ENCODE measurements around the gene DNAI1.

The DNAI1 gene

DNA sequence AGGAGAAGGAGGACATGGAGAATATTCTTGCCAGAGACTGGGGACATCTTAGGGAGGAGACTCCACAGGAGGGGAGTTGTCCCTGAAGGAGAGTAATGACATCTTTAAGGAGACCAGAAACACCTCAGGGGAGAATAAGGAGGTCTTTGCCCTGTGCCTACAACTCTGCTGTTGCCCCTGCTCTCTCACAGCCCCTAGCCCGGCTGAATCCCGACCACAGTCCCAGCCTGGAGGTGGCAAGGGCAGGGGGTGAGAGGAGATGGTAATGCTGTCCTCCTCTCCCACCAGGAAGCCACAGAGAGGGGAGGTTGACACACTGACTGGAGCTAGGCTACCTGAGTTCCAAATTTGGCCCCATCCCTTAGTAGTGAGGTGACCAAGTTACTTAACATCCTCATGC lies 94.4 kb downstream of the DNAI1 start:
- TF ChIP-seq, protein P1, sequence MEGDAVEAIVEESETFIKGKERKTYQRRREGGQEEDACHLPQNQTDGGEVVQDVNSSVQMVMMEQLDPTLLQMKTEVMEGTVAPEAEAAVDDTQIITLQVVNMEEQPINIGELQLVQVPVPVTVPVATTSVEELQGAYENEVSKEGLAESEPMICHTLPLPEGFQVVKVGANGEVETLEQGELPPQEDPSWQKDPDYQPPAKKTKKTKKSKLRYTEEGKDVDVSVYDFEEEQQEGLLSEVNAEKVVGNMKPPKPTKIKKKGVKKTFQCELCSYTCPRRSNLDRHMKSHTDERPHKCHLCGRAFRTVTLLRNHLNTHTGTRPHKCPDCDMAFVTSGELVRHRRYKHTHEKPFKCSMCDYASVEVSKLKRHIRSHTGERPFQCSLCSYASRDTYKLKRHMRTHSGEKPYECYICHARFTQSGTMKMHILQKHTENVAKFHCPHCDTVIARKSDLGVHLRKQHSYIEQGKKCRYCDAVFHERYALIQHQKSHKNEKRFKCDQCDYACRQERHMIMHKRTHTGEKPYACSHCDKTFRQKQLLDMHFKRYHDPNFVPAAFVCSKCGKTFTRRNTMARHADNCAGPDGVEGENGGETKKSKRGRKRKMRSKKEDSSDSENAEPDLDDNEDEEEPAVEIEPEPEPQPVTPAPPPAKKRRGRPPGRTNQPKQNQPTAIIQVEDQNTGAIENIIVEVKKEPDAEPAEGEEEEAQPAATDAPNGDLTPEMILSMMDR (IDR thresholded peaks at IDR 0.05): no peak
- no peak for TF ChIP-seq ZFX (IDR thresholded peaks at IDR 0.05; ENCODE audit: borderline replicate concordance)
- no peak overlapping the region for H3K27ac ChIP-seq

DNA sequence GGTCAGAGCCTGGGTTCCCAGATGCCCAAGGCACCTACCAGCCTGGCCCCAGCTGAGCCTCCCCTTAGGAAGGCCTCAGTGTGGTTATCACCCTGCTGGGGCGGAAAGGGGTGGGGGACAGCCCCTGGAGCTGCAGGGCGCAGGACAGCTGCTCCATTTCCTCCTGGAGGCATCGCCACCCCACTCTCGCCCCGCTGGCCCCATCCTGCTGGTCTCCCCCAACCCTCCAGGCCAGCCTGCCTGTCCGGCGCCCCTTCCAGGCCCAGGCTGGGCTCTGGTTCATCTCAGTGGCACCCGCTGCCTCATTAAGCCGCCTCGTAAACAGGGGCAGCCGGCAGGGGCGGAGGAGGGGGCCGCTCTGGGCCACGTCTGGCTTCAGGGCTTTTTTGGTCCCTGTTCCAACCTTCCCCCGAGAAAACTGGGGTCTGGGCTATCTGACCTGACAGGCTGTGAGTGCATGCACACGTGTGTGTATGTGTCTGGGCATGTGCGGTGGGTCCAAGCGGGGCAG lies 95.0 kb downstream of the DNAI1 start:
- no peak overlapping the region for H3K27ac ChIP-seq
- TF ChIP-seq, protein P1 (IDR thresholded peaks at IDR 0.05): no peak
- TF ChIP-seq ZFX (IDR thresholded peaks at IDR 0.05; ENCODE audit: borderline replicate concordance): no peak

DNA sequence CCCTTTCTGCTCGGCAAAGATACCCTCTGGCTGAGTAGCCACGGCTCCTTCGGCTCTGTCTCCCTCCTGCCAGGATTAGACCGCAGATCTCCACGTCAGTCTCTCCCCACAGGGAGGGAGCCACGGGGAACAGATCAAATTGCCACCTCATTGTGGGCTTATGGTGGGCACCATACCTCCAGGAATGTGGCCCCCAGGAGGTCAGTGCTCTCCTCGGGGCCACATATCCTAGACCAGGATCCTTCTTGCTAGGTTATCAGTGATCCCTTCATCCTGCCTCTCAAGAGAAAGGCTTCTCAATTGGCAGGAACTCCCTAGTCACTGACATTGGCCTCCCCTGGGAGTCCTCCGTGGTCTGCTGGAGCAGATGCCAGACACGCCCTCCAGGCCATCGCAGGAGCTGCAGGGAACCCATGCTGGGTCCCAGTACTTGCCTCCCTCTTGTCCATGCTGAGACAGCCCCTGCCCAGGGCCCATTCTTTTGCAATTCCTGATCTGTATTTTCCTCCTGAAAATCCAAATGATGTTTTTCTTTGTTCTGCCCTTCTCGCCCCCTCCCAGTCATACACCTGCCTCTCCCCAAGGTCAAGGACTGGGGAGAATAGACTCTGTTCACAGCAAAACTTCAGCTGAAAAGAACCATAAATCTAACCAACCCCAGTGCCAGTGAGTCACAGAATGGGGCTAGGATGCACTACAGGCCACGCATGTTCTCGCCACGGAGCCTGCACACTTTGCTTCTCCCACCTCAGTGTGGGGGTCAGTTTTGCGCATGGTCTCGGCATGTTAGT lies 95.8 kb downstream of the DNAI1 start:
- no peak overlapping the region for H3K27ac ChIP-seq
- TF ChIP-seq, protein P1 (IDR thresholded peaks at IDR 0.05): no peak
- TF ChIP-seq ZFX (IDR thresholded peaks at IDR 0.05; ENCODE audit: borderline replicate concordance): no peak

DNA sequence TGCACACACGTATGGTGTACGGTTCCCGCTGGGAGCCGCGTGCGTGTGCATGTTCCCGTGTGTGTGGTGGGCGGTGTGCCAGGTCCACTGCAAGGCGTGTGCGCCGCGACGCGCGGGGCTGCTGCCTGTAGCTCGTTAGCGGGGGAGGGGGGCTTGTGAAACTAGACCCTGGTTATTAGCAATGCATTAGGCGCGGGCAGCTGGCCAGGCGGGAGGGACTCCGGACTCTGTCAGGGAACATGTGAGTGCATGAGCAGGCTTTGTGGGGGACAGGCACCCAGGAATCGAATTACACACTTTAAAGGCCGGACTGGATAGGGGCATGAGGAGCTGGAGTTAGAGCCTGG lies 96.4 kb downstream of the DNAI1 start:
- H3K27ac ChIP-seq: no peak overlapping the region

DNA sequence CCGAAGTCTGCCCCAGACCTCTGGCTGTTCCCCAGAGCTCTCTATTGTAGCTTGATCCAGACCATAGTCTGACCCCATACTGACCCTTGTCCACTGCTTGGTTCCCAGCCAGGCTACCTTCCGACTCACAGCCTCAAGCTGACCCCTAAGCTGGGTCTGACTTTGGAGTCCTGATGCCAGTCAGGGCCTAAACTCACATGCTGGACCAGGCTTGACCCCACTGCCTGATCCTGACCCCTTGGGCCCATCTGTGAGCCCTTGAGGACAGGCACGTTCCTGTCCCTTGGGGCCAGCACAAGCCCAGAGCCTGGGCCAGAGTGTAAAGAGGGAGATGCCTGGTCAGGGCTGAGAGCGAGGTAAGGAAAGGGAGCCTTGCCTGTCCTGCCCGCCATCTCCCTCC lies 96.9 kb downstream of the DNAI1 start:
- TF ChIP-seq ZFX (IDR thresholded peaks at IDR 0.05; ENCODE audit: borderline replicate concordance): no peak
- TF ChIP-seq, protein P1 (IDR thresholded peaks at IDR 0.05): no peak
- H3K27ac ChIP-seq: no peak overlapping the region

More for the DNA sequence above, 96.4 kb downstream of the DNAI1 start:
- no peak for TF ChIP-seq ZFX (IDR thresholded peaks at IDR 0.05; ENCODE audit: borderline replicate concordance)
- TF ChIP-seq, protein P1 (IDR thresholded peaks at IDR 0.05): no peak

DNA sequence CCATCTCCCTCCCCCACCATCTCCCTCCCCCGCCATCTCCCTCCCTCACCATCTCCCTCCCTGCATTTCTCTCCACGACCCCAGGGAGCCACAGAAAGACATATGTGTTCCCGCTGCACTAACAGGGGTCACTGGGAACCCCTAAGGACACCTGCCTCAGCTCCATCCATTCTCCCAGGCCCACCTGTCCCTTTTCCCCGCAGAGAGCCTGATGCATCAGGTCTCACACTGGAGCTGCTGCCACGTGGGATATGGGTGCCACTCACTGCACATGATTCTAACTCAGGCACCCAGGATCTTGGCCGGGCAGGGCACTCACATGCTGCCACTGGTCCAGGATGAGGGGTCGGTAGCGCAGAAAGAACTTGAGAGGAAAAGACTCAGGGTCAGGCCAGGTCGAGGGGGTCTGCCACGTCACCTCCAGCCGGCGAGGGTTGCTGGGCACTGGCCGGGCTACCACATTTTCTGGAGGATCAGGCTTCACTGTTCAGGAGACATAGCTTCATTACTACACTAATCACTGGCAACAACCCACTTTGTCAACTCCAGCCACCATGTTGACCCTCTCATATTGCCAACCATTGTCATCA lies 97.4 kb downstream of the DNAI1 start:
- no peak overlapping the region for H3K27ac ChIP-seq
- TF ChIP-seq, protein P1 (IDR thresholded peaks at IDR 0.05): no peak
- no peak for TF ChIP-seq ZFX (IDR thresholded peaks at IDR 0.05; ENCODE audit: borderline replicate concordance)

DNA sequence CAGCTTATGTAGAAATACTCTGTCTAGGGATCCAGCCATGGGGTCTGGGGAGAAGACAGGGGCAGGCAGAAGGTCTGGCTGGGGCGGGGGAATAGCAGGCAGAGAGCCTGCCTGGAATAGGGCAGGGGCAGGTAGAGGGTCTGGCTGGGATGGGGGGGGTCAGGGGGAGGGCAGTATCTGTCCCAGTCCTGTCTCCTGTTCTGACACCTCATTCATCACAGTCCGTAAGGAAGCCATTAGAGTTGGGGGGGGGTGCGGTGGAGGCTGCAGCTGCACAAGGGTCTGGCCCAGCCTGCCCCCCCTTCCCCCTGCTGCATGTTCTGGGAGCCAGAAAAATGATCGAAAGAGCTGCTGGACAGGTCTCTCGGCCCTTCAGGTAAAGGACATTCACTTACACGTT lies 98.3 kb downstream of the DNAI1 start:
- TF ChIP-seq, protein P1 (IDR thresholded peaks at IDR 0.05): no peak
- no peak for TF ChIP-seq ZFX (IDR thresholded peaks at IDR 0.05; ENCODE audit: borderline replicate concordance)
- no peak overlapping the region for H3K27ac ChIP-seq

Measured in 22Rv1 (cell line).